ACHN (cell line): ENCODE results near the gene OMD.

Experiments
- DNase-seq: peaks from one replicate; pipeline ENCODE4 v3.0.0-alpha.2; 2015
- in situ Hi-C: cut with HindIII; loops from 2 replicates; pipeline ENCODE4 v1.10.0; 2017; ENCODE audit warnings: low sequenced_read_pairs, low pct_ligation_motif_present, low pct_unique_long_range_greater_than_20kb

Gene OMD

GRCh38 chr9:92381775-92382174 is 42.5 kb downstream of the OMD start:
- DNase-seq, result no peak
- in situ Hi-C loops, result no loop called here

- DNase-seq, result no peak
- in situ Hi-C loops, result no loop called here
Observed at GRCh38 chr9:92380603-92381002, 43.7 kb downstream of the OMD start.

- in situ Hi-C loops, result no loop called here
Observed at GRCh38 chr9:92378865-92379560, 45.3 kb downstream of the OMD start.

GRCh38 chr9:92377876-92378275 is 46.4 kb downstream of the OMD start:
- in situ Hi-C loops, result no loop called here
- no peak for DNase-seq

More at GRCh38 chr9:92378865-92379560, 45.3 kb downstream of the OMD start:
- DNase-seq, result no peak

GRCh38 chr9:92373167-92373566 is 51.1 kb downstream of the OMD start:
- in situ Hi-C loops, result no loop called here
- DNase-seq, result no peak

GRCh38 chr9:92369075-92369474 is 55.2 kb downstream of the OMD start:
- DNase-seq, result no peak
- in situ Hi-C loops, result no loop called here
